A549 (cell line): ENCODE data around the gene ANKS1B.

Experiments used
- CHD2 ChIP-seq: fragments of 150-350 bp; IDR thresholded peaks from 2 replicates; pipeline ENCODE4 v1.6.1; 2014; ENCODE audit warnings: low read length; ENCODE audit not compliant: partially characterized antibody
- JUN ChIP-seq, 2 experiments: fragments of >200 bp; sonication (Bioruptor Twin); formaldehyde crosslinking; IDR thresholded peaks; 2 replicates in 1 of 2; 3 replicates in 1 of 2; pipeline ENCODE4 v1.6.1; 2016 to 2017
- JUNB ChIP-seq: fragments of >200 bp; sonication (Bioruptor Twin); formaldehyde crosslinking; IDR thresholded peaks from 2 replicates; pipeline ENCODE4 v1.6.1; 2016
- MAZ ChIP-seq: fragments of 150-350 bp; IDR thresholded peaks from 2 replicates; pipeline ENCODE4 v1.6.1; 2014; ENCODE audit warnings: antibody characterized with exemption, low read depth, low read length, borderline replicate concordance
- NR3C1 ChIP-seq: fragments of >200 bp; sonication (Bioruptor Twin); formaldehyde crosslinking; IDR thresholded peaks from 3 replicates; pipeline ENCODE4 v1.6.1; 2017
- POLR2A ChIP-seq: IDR thresholded peaks from 2 replicates; pipeline ENCODE4 v1.6.1; 2012; ENCODE audit warnings: mild to moderate bottlenecking, low read length
- SREBF2 ChIP-seq: fragments of 450-650 bp; IDR thresholded peaks from 2 replicates; pipeline ENCODE4 v1.6.1; 2014; ENCODE audit warnings: mild to moderate bottlenecking, moderate library complexity
- ZFP36 ChIP-seq: fragments of 450-650 bp; IDR thresholded peaks from 2 replicates; pipeline ENCODE4 v1.6.1; 2014; ENCODE audit warnings: borderline replicate concordance; ENCODE audit not compliant: partially characterized antibody
- TF ChIP-seq, protein P1 (sequence below): fragments of >200 bp; sonication (Bioruptor Twin); formaldehyde crosslinking; IDR thresholded peaks from 3 replicates; pipeline ENCODE4 v1.5.1; 2016
- TF ChIP-seq, protein P2 (sequence below): IDR thresholded peaks from 2 replicates; pipeline ENCODE4 v1.6.1; 2012

DNA sequence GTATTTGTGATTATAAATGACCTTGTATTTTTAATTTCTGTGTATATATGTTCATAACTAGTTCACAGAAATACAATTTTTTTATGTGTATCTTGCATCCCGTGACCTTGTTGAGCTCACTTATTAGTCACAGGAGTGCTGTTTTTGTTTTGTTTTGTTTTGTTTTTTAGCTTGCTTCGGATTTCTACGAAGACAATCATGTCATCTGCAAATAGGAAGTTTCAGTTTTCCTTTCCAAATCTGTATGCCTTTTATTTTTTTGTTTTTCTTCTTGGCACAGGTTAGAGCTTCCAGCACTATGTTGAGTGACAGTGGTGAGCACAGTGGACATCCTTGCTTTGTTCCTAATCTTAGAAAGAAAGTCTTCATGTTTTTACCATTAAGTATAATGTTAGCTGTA lies 566.4 kb downstream of the ANKS1B start:
- TF ChIP-seq MAZ (no peak), NR3C1 (no peak), SREBF2 (no peak), CHD2 (no peak), JUN (IDR thresholded peaks at IDR 0.05) (no peak), ZFP36 (no peak), JUNB (no peak), POLR2A (no peak)
- TF ChIP-seq, protein P1, sequence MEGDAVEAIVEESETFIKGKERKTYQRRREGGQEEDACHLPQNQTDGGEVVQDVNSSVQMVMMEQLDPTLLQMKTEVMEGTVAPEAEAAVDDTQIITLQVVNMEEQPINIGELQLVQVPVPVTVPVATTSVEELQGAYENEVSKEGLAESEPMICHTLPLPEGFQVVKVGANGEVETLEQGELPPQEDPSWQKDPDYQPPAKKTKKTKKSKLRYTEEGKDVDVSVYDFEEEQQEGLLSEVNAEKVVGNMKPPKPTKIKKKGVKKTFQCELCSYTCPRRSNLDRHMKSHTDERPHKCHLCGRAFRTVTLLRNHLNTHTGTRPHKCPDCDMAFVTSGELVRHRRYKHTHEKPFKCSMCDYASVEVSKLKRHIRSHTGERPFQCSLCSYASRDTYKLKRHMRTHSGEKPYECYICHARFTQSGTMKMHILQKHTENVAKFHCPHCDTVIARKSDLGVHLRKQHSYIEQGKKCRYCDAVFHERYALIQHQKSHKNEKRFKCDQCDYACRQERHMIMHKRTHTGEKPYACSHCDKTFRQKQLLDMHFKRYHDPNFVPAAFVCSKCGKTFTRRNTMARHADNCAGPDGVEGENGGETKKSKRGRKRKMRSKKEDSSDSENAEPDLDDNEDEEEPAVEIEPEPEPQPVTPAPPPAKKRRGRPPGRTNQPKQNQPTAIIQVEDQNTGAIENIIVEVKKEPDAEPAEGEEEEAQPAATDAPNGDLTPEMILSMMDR: no peak
- TF ChIP-seq, protein P2, sequence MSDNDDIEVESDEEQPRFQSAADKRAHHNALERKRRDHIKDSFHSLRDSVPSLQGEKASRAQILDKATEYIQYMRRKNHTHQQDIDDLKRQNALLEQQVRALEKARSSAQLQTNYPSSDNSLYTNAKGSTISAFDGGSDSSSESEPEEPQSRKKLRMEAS: no peak
